NCI-H2196 treated with DMSO at 0.1 percent for 48 hours (cell line): ENCODE data around the gene PARP4.
"Not testable (repeated sequence)": the region's sequence is repeated elsewhere in the genome, so short reads cannot be mapped to it uniquely, and the experiment has no call there.

Experiments
- DNase-seq: peaks from one replicate; lab custom pipeline; 2025; ENCODE audit not compliant: unreplicated experiment; lab: John Stamatoyannopoulos, UW

Gene PARP4

DNA sequence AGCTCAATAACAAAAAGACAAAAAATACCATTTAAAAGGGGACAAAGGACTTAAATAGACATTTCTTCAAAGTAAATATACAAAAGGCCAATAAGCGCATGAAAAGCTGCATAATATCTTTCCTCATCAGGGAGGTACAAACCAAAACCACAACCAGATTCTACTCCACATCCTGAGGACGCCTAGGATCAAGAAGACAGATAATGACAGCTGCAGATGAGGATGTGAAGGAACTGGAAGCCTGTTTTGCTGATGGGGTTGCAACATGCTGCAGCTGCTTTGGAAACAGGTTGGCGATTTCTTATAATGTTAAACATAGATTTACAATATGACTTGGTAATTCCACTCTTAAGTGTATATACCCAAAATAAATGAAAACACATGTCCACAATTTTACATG is 132.4 kb downstream of the PARP4 start:
- not testable (repeated sequence) for DNase-seq

- DNase-seq = not testable (repeated sequence)
Observed at GRCh38 chr13:24371273-24371672, 141.3 kb downstream of the PARP4 start.
